ENCODE measurements around the gene BCL2L12. TPM values are rescaled to one million over a fixed set of nuclear protein-coding genes. Genes with fewer than 3 reads are reported as not detected.

The BCL2L12 gene
- total RNA-seq, 1 experiment from 2014 or later, result 145 TPM

- TF ChIP-seq CTCF (conservative IDR thresholded peaks at IDR 0.05), result no peak
- Mint-ChIP-seq H3K27ac (peak overlapping the region in 1 of 3 experiments; percentile 27; a peak in 1 of 7 replicates), H3K9me3 (no peaks in the 10 kb centered on the region; a peak in 1 of 5 replicates), H3K4me1 (peaks cover 4 to 6% of the 10 kb centered on the region in 2 experiments; a peak in 3 of 4 replicates), H3K36me3 (ENCODE audit: insufficient read depth in 1 of 3, low read depth in 3 of 3) (peaks cover 27 to 76% (median 68%) of the 10 kb centered on the region in 3 experiments), H3K4me3 (no peak overlapping the region), H3K27me3 (ENCODE audit: low read depth) (no peaks in the 10 kb centered on the region)
- Histone ChIP-seq H2AFZ (ENCODE audit: low read length) (no peak overlapping the region), H3K4me1 (ENCODE audit: insufficient read depth, low read length) (no peaks in the 10 kb centered on the region), H4K91ac (ENCODE audit: insufficient read length, low read depth, low read length) (no peak overlapping the region), H3K4ac (ENCODE audit: low read depth, low read length) (no peak overlapping the region), H3K23me2 (ENCODE audit: insufficient read length, low read depth, low read length, poor library complexity, severe bottlenecking) (peaks cover 2% of the 10 kb centered on the region), H4K20me1 (ENCODE audit: control insufficient read depth, insufficient read depth, insufficient read length) (no peaks in the 10 kb centered on the region), H2BK12ac (ENCODE audit: insufficient read length, low read depth, low read length) (no peak overlapping the region), H3K18ac (ENCODE audit: insufficient read length, low read depth, low read length) (no peak overlapping the region), H3K4me2 (ENCODE audit: insufficient read depth, insufficient read length, low read length) (no peak overlapping the region), H3K9me3 (ENCODE audit: control insufficient read depth, low read depth, low read length) (no peaks in the 10 kb centered on the region), H2AK5ac (ENCODE audit: insufficient read length, low read length) (no peak overlapping the region), H2BK20ac (ENCODE audit: low read depth, low read length, poor library complexity, severe bottlenecking) (no peak overlapping the region), H3K27ac (ENCODE audit: insufficient read length, low read depth, low read length) (no peak overlapping the region), H3K79me1 (ENCODE audit: insufficient read depth, low read depth, low read length, poor library complexity, severe bottlenecking) (no peaks in the 10 kb centered on the region), H3K56ac (ENCODE audit: insufficient read length, low read depth, low read length) (no peak overlapping the region), H4K8ac (replicated peaks; ENCODE audit: insufficient read length, low read depth, low read length) (no peak overlapping the region), H3K79me2 (ENCODE audit: insufficient read depth, low read length) (no peaks in the 10 kb centered on the region), H4K5ac (ENCODE audit: insufficient read length, low read depth, low read length) (no peak overlapping the region), H2BK5ac (ENCODE audit: insufficient read length, low read length) (no peak overlapping the region), H3K14ac (ENCODE audit: insufficient read depth, low read length) (no peak overlapping the region), H3K23ac (ENCODE audit: insufficient read length, low read depth, low read length) (no peak overlapping the region), H3K27me3 (ENCODE audit: insufficient read depth, low read length) (no peaks in the 10 kb centered on the region), H2BK120ac (ENCODE audit: low read depth, low read length, poor library complexity, severe bottlenecking) (no peak overlapping the region), H3T11ph (ENCODE audit: low read length) (no peak overlapping the region), H3K9ac (ENCODE audit: extremely low read depth, insufficient read length, low read length) (no peak overlapping the region), H2BK15ac (ENCODE audit: low read depth, low read length) (no peak overlapping the region)
- DNase-seq, result no peak
- no CpG with 5 or more reads among the region's 72 CpGs for WGBS (ENCODE audit: extremely low coverage, insufficient read length, low lambda C conversion rate)
Observed at GRCh38 chr19:49651029-49651819, 14.5 kb upstream of the BCL2L12 start.
